H9 (cell line): Measurements from ENCODE around the gene DNAI2. TPM values are rescaled to one million over a fixed set of nuclear protein-coding genes. Genes with fewer than 3 reads are reported as not detected.

Experiments
- DNase-seq: peaks from one replicate; pipeline ENCODE4 v3.0.0-alpha.2; 2017
- H2AFZ ChIP-seq: one replicate; pipeline ENCODE4 v1.6.1; 2013; ENCODE audit warnings: mild to moderate bottlenecking, low read length, control low read depth, moderate library complexity
- H2AK5ac ChIP-seq: 2 replicates; pipeline ENCODE4 v1.6.1; 2013; ENCODE audit warnings: low read length, control low read depth, mixed read lengths; ENCODE audit not compliant: insufficient read length
- H2BK120ac ChIP-seq: one replicate; pipeline ENCODE4 v1.6.1; 2013; ENCODE audit warnings: low read depth, mild to moderate bottlenecking, low read length, control low read depth, inconsistent platforms; ENCODE audit not compliant: poor library complexity, severe bottlenecking
- H2BK12ac ChIP-seq: 2 replicates; pipeline ENCODE4 v1.6.1; 2013; ENCODE audit warnings: low read length, control low read depth, mixed read lengths, low read depth; ENCODE audit not compliant: insufficient read length
- H2BK15ac ChIP-seq: 2 replicates; pipeline ENCODE4 v1.6.1; 2013; ENCODE audit warnings: low read depth, low read length, control low read depth
- H2BK20ac ChIP-seq: one replicate; pipeline ENCODE4 v1.6.1; 2013; ENCODE audit warnings: low read depth, mild to moderate bottlenecking, low read length, control low read depth, inconsistent platforms; ENCODE audit not compliant: poor library complexity, severe bottlenecking
- H2BK5ac ChIP-seq: 2 replicates; pipeline ENCODE4 v1.6.1; 2013; ENCODE audit warnings: low read length, control low read depth, mixed read lengths; ENCODE audit not compliant: insufficient read length
- H3K14ac ChIP-seq: 2 replicates; pipeline ENCODE4 v1.6.1; 2013; ENCODE audit warnings: low read length, control low read depth; ENCODE audit not compliant: insufficient read depth
- H3K18ac ChIP-seq: 2 replicates; pipeline ENCODE4 v1.6.1; 2013; ENCODE audit warnings: low read depth, mild to moderate bottlenecking, mixed read lengths, low read length, control low read depth; ENCODE audit not compliant: insufficient read length
- H3K23ac ChIP-seq: 2 replicates; pipeline ENCODE4 v1.6.1; 2013; ENCODE audit warnings: low read length, control low read depth, mixed read lengths, low read depth; ENCODE audit not compliant: insufficient read length
- H3K23me2 ChIP-seq: 2 replicates; pipeline ENCODE4 v1.6.1; 2013; ENCODE audit warnings: low read depth, mild to moderate bottlenecking, mixed read lengths, low read length, control low read depth; ENCODE audit not compliant: insufficient read length, poor library complexity, severe bottlenecking
- H3K27ac ChIP-seq: 2 replicates; pipeline ENCODE4 v1.5.1; 2013; ENCODE audit warnings: low read length, control low read depth, mixed read lengths, low read depth; ENCODE audit not compliant: insufficient read length
- H3K27me3 ChIP-seq: 2 replicates; pipeline ENCODE4 v1.6.1; 2013; ENCODE audit warnings: low read length, control low read depth, inconsistent platforms; ENCODE audit not compliant: insufficient read depth
- H3K4ac ChIP-seq: 2 replicates; pipeline ENCODE4 v1.6.1; 2013; ENCODE audit warnings: low read depth, mild to moderate bottlenecking, control low read depth, inconsistent platforms, low read length, moderate library complexity
- H3K4me1 ChIP-seq: 2 replicates; pipeline ENCODE4 v1.6.1; 2013; ENCODE audit warnings: low read length, control low read depth, inconsistent platforms; ENCODE audit not compliant: insufficient read depth
- H3K4me2 ChIP-seq: 2 replicates; pipeline ENCODE4 v1.6.1; 2013; ENCODE audit warnings: low read length, control low read depth, mixed read lengths; ENCODE audit not compliant: insufficient read length, insufficient read depth
- H3K56ac ChIP-seq: 2 replicates; pipeline ENCODE4 v1.6.1; 2013; ENCODE audit warnings: low read depth, mild to moderate bottlenecking, mixed read lengths, low read length, control low read depth; ENCODE audit not compliant: insufficient read length
- H3K79me1 ChIP-seq: 2 replicates; pipeline ENCODE4 v1.6.1; 2013; ENCODE audit warnings: low read depth, mild to moderate bottlenecking, moderate library complexity, low read length, control low read depth, inconsistent platforms; ENCODE audit not compliant: insufficient read depth, poor library complexity, severe bottlenecking
- H3K79me2 ChIP-seq: 2 replicates; pipeline ENCODE4 v1.6.1; 2013; ENCODE audit warnings: low read length, control low read depth, inconsistent platforms; ENCODE audit not compliant: insufficient read depth
- H3K9ac ChIP-seq: 2 replicates; pipeline ENCODE4 v1.6.1; 2013; ENCODE audit warnings: low read length, control low read depth, mixed read lengths; ENCODE audit not compliant: insufficient read length; ENCODE audit errors: extremely low read depth
- H3K9me3 ChIP-seq: one replicate; pipeline ENCODE4 v1.6.1; 2013; ENCODE audit warnings: low read depth, low read length, inconsistent platforms; ENCODE audit not compliant: control insufficient read depth
- H3T11ph ChIP-seq: one replicate; pipeline ENCODE4 v1.6.1; 2013; ENCODE audit warnings: mild to moderate bottlenecking, low read length, control low read depth, inconsistent platforms
- H4K20me1 ChIP-seq: one replicate; pipeline ENCODE4 v1.6.1; 2013; ENCODE audit not compliant: control insufficient read depth, insufficient read length, insufficient read depth
- H4K5ac ChIP-seq: 2 replicates; pipeline ENCODE4 v1.6.1; 2013; ENCODE audit warnings: low read depth, mild to moderate bottlenecking, mixed read lengths, low read length, control low read depth; ENCODE audit not compliant: insufficient read length
- H4K8ac ChIP-seq: replicated peaks from 2 replicates; pipeline ENCODE4 v1.6.1; 2013; ENCODE audit warnings: low read length, control low read depth, mixed read lengths, low read depth; ENCODE audit not compliant: insufficient read length
- H4K91ac ChIP-seq: 2 replicates; pipeline ENCODE4 v1.6.1; 2013; ENCODE audit warnings: low read depth, mild to moderate bottlenecking, moderate library complexity, mixed read lengths, low read length, control low read depth; ENCODE audit not compliant: insufficient read length
- H3K27ac Mint-ChIP-seq, 3 experiments: 2 replicates in 2 of 3; 3 replicates in 1 of 3; pipeline ENCODE4 v1.8.0; 2020 to 2021; ENCODE audit warnings: mixed read lengths in 3 of 3, mild to moderate bottlenecking in 1 of 3, moderate library complexity in 1 of 3
- H3K27me3 Mint-ChIP-seq: 2 replicates; pipeline ENCODE4 v1.8.0; 2021; ENCODE audit warnings: low read depth, mild to moderate bottlenecking, moderate library complexity, mixed read lengths
- H3K36me3 Mint-ChIP-seq, 3 experiments: 2 replicates in 2 of 3; 3 replicates in 1 of 3; pipeline ENCODE4 v1.8.0; 2020 to 2021; ENCODE audit warnings: low read depth in 3 of 3, mixed read lengths in 3 of 3; ENCODE audit not compliant: insufficient read depth in 1 of 3
- H3K4me1 Mint-ChIP-seq, 2 experiments: 2 replicates each; pipeline ENCODE4 v1.8.0; 2020; ENCODE audit warnings: mixed read lengths in 2 of 2
- H3K4me3 Mint-ChIP-seq, 2 experiments: 2 replicates in 1 of 2; 3 replicates in 1 of 2; pipeline ENCODE4 v1.8.0; 2020 to 2021; ENCODE audit warnings: mild to moderate bottlenecking in 2 of 2, mixed read lengths in 2 of 2, moderate library complexity in 1 of 2
- H3K9me3 Mint-ChIP-seq, 2 experiments: 2 replicates in 1 of 2; 3 replicates in 1 of 2; pipeline ENCODE4 v1.8.0; 2020; ENCODE audit warnings: mild to moderate bottlenecking in 2 of 2, mixed read lengths in 2 of 2, moderate library complexity in 1 of 2
- WGBS: extraction: QIAGEN DNeasy Blood & Tissue Kit; methylation state at CpG from one replicate; pipeline ENCODE4 v1.1.7; 2013; ENCODE audit warnings: missing lambda C conversion rate, low lambda C conversion rate, mixed read lengths; ENCODE audit not compliant: insufficient read length; ENCODE audit errors: extremely low coverage; 5-methylcytosine and 5-hydroxymethylcytosine counted together
- total RNA-seq: library from RNA; stranded (reverse); gene quantifications from 2 replicates; pipeline ENCODE4 v1.2.1, GENCODE V29; 2021
- TF ChIP-seq, protein P1 (sequence below): fragments of 200-600 bp; sonication (generic); conservative IDR thresholded peaks from 3 replicates; pipeline ENCODE4 v1.8.0; 2021; ENCODE audit warnings: antibody characterized with exemption, mild to moderate bottlenecking

DNAI2 gene
- total RNA-seq, 1 experiment from 2014 or later: not detected

DNA sequence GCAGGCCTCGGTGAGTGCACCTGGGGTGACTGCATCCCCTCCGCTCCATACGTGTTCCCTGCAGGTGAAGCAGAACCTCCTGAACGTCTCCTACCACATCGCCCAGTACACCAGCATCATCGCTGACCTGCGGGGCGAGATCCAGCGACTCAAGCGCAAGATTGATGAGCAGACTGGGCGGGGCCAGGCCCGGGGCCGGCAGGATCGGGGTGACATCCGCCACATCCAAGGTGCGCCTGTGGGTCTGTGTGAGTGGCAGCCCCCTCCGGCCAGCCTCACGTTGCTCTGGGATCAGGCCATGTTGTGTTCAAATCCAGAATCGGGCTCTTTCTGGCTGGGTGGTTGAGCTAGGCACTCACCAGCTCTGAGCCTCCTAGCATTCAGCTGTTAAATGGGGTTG, 75.1 kb downstream of the DNAI2 start:
- Histone ChIP-seq H3K79me1 (no peaks in the 10 kb centered on the region), H3K23me2 (no peaks in the 10 kb centered on the region), H4K91ac (no peak overlapping the region), H2BK12ac (no peak overlapping the region), H2BK15ac (no peak overlapping the region), H3K27ac (no peak overlapping the region), H3K9ac (no peak overlapping the region), H3K23ac (no peak overlapping the region), H3K4ac (no peak overlapping the region), H2AFZ (no peak overlapping the region), H4K5ac (no peak overlapping the region), H2AK5ac (no peak overlapping the region), H4K20me1 (no peaks in the 10 kb centered on the region), H3K4me2 (no peak overlapping the region), H3K27me3 (peaks cover 13% of the 10 kb centered on the region; the same call in 1 of the 2 replicates), H3K56ac (no peak overlapping the region), H4K8ac (no peak overlapping the region), H3K18ac (no peak overlapping the region), H3T11ph (no peak overlapping the region), H3K4me1 (no peaks in the 10 kb centered on the region), H2BK120ac (no peak overlapping the region), H2BK20ac (no peak overlapping the region), H3K14ac (no peak overlapping the region), H3K79me2 (no peaks in the 10 kb centered on the region), H3K9me3 (no peaks in the 10 kb centered on the region), H2BK5ac (no peak overlapping the region)
- no peak overlapping the region for H3K4me3 Mint-ChIP-seq
- H3K27ac Mint-ChIP-seq: no peak overlapping the region
- TF ChIP-seq, protein P1, sequence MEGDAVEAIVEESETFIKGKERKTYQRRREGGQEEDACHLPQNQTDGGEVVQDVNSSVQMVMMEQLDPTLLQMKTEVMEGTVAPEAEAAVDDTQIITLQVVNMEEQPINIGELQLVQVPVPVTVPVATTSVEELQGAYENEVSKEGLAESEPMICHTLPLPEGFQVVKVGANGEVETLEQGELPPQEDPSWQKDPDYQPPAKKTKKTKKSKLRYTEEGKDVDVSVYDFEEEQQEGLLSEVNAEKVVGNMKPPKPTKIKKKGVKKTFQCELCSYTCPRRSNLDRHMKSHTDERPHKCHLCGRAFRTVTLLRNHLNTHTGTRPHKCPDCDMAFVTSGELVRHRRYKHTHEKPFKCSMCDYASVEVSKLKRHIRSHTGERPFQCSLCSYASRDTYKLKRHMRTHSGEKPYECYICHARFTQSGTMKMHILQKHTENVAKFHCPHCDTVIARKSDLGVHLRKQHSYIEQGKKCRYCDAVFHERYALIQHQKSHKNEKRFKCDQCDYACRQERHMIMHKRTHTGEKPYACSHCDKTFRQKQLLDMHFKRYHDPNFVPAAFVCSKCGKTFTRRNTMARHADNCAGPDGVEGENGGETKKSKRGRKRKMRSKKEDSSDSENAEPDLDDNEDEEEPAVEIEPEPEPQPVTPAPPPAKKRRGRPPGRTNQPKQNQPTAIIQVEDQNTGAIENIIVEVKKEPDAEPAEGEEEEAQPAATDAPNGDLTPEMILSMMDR: no peak
- H3K9me3 Mint-ChIP-seq: no peaks in the 10 kb centered on the region
- peaks cover 7 to 19% of the 10 kb centered on the region in 2 experiments; a peak in 3 of 4 replicates for H3K4me1 Mint-ChIP-seq
- no peak for DNase-seq
- peaks cover 82% of the 10 kb centered on the region for H3K27me3 Mint-ChIP-seq
- H3K36me3 Mint-ChIP-seq: no peaks in the 10 kb centered on the region
- no CpG with 5 or more reads among the region's 19 CpGs for WGBS
